ENCODE measurements around the gene ANKZF1.

The ANKZF1 gene

DNA sequence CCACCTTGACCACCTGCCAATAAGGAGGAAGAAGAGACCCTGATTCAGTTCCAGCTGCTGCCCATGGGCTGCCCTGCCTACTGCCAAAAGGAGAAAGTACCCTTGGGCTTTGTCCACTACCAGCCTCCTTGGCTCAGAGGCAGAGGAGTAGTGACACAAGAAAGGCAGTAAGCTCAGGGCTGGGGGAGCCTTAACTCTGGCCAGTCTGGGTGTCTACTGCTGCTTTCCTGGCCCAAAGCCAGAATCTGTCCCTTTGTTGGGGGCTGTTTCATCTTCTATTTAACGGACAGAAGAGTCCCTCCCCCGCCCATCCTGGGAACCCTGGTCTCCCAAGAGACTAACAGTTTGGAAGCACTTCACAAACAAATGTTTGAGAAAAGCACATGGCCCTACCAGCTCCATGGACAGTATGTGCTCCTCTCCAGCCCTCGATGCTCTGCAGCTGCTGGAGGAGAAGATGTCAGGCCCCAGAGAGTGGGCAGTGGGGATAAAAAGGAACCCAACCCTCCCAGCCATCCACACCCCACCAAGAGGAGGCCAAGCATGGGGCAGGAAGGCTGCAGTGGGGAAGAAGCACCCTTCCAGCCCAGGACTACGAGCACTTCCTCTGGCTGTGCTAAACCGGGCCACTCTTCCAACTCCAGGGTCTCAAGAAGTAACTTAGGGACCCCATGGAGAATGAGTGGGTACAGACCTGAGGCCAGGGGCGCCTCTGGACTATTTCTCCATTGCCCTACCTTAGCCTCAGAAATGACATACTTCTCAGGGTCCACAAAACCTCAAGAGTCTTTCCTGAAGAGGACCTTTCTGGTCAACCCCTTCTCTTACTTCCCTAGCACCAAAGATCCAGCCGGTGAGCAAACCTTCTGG lies 1.3 kb upstream of the ANKZF1 start:
- DNase-seq, result no peak

- DNase-seq, result no peak
Observed at GRCh38 chr2:219228911-219229304, 698 bp upstream of the ANKZF1 start.

DNA sequence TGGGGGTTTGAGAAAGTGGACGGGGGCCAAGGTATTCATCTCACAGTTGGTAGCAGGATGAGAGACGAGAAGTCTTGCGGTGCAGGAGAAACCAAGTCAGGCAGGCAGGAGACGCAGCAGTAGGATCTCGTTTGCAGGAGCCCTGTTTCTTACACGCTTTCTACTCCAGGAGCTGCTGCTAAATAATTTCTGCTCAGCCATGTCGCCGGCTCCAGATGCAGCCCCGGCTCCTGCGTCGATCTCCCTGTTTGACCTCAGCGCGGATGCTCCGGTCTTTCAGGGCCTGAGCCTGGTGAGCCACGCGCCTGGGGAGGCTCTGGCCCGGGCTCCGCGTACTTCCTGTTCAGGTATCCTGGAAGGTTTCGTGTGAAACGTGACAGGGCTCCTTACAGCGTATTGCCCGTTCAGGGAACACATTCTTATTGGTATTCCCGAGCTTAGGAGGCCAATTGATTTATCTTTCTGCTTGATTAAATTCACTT lies 494 bp downstream of the ANKZF1 start:
- DNase-seq, result peak in 1 of 2 experiments; percentile 10

GRCh38 chr2:219234331-219234730 lies 4.7 kb downstream of the ANKZF1 start:
- DNase-seq, result no peak

DNA sequence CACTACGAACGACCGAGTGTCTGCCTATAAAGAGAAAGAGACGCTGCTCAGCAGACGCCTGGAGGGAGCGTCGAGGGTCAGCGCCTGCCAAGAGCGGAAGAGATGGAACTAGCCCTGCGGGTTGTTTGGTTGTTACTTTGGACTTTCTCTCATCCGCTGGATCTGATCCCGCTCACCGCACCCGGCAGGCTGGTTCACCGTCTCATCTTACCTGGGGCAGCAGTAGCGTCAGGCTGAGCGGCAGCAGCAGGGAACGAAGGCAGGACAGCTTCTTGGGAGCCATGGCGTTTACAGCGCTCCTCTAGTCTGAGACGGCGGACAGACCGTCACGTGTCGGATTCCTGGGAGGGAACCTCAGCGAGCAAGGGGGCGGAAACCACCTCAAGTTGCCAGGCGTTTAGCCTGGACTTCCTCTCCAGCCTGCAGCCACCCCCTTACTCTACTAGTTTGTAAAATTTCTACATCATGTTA lies 13.7 kb downstream of the ANKZF1 start:
- DNase-seq, result no peak

DNA sequence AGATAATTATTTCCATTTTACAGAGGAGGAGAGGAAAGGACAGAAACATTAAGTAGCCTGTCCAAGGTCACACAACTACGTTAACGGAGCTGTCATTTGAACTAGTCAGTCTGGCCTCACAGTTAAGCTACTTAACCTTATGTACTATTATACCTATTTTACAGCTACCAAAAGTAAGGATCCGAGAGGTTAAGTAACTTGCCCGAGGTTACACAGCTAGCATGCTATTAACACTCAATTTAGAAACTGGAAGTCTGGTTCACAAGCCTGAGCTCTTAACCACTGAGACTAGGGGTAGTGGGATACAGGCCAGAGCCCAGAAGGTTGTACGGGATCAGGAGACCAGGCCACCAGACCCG lies 15.2 kb downstream of the ANKZF1 start:
- no peak for DNase-seq

GRCh38 chr2:219245148-219245898 lies 15.7 kb downstream of the ANKZF1 start, which contains the start of the genes GLB1L and STK16:
Gene GLB1L, minus strand, starts transcription at chr2:219245444. Its CDS starts 1,871 bp downstream, at chr2:219243573.
Gene STK16, plus strand, starts transcription at chr2:219245479. Its CDS starts 521 bp downstream, at chr2:219246000.
- peak; percentile 69 to 71 for DNase-seq

DNA sequence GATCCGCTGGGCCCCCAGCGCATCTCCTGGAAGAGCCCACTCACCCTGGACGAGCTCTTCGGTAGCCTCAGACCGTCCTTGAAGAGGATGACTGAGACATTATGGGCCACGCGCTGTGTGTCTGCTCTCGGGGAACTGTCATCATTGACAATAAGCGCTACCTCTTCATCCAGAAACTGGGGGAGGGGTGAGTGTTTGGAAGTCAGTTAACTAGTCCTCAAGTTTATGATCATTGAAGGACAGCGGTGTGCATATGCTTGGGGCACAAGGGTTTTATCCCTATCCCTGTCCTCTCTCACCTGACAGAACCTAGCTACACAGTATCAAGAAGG lies 16.3 kb downstream of the ANKZF1 start:
- DNase-seq, result no peak

GRCh38 chr2:219246559-219246958 lies 17.0 kb downstream of the ANKZF1 start:
- no peak for DNase-seq

DNA sequence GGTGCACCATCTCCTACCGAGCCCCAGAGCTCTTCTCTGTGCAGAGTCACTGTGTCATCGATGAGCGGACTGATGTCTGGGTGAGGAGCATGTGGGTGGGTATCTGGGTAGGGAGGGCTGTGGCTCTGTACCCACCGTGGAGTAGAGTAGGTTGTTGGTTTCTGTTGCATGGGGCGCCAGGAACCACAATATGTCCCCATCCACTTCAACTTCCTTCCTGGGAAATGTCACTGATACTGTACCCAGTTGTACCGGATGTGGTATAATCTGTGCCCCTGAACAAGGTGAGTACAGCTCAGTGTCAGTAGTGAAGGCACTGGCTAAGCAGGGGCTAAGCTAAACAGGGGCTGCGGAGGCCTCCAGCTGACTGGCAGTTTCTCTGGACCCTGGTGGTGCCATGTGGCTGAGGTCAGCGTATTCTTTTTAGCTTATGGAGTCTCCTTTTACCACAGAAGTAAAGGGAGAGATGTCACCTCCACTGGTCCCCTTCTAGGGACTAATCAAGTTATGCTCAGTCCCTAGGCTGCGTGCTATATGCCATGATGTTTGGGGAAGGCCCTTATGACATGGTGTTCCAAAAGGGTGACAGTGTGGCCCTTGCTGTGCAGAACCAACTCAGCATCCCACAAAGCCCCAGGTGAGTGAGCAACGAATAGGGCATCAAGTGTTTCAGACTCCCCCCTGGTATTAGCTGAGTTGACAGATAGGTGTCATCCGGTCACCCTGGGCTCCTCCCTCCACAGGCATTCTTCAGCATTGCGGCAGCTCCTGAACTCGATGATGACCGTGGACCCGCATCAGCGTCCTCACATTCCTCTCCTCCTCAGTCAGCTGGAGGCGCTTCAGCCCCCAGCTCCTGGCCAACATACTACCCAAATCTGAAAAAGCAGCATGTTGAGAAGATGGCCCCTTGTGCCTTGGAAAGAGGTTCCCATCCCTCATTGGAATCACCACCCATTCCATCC lies 18.4 kb downstream of the ANKZF1 start:
- DNase-seq, result peak; percentile 49 to 52

DNA sequence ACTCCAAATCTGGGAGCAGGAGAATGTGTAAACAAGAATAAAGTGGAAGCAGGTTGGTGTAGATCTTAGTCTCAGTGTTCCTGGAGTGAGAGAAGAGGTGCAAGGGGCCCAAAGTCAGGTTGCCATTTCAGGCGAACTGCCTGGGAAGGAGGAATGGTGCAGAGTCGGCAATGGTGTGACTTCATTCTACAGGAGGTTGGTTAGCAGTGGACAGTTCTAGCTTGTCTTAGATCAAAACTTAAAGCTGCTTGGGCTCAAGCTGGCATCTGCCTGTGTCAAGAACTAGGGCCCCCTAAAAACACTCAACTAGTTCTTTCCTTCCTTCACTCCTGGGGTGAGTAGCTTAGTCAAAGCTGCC lies 19.2 kb downstream of the ANKZF1 start:
- no peak for DNase-seq

GRCh38 chr2:219249203-219249980 lies 19.8 kb downstream of the ANKZF1 start:
- DNase-seq, result peak; percentile 82 to 84

- peak; percentile 58 to 69 for DNase-seq
Observed at GRCh38 chr2:219250049-219250781, 20.6 kb downstream of the ANKZF1 start.

- DNase-seq, result no peak
Observed at GRCh38 chr2:219251656-219252055, 22.1 kb downstream of the ANKZF1 start.

DNA sequence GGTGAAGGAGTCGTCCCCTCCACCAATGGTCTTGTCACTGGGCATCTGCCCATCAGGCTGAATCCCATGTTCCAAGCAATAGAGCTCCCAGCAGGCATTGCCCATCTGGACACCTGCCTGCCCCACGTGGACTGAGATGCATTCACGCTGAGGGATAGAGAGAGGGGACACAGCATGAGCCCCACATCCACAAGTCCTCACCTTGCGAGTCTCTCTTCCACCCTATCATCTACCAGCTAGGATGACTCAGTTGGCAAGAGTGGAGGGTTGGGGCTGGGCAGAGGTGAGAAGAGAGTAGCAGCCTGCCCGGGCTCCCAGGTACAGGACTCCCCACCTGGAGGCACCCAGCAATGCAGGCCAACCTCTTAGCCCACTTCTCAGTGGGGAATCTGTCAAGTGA lies 22.5 kb downstream of the ANKZF1 start:
- DNase-seq, result no peak

- DNase-seq, result no peak
Observed at GRCh38 chr2:219252570-219252899, 22.9 kb downstream of the ANKZF1 start.

DNA sequence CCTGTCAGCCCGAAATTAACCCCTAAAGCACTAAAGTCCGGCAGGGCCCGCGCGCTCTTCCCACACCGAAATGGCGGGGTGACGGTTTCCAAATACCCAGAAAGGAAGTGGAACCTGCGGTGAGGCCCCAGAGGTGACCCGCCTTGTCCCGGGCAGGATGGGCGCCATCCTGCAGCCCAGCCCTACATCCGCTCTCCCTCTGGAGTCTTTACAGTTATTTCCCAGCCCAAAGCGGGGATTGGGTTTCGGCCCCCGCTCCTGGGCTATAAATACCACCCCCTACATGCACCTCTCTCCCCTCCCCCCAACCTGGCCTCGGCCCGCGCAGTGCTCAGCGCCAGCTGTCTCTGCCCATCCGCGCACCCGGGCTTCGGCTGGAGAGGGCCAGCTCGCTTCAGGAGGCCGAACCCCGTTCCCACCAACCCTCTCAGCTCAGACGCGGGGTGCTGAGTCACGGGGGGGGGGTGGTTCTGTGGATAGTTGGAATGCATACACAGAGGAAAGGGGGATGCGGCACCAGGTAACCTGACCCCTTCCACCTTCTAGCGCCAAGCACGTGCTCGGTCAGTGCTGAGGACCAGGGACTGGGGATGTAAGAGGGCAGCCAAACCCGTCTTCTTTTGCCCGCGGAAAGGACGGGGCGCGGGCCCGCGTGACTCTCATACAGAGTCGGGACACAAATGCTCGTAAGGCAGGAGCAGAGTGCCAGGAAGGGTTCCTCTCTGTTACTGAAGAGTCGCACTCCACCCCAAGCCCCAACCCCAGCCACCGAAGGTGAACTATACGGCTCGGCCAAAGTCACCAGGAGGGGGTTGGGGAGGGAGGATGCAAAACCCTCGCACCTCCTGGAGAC lies 23.5 kb downstream of the ANKZF1 start, which contains the start of gene TUBA4B:
Gene TUBA4B, plus strand, starts transcription at position 344 of the 853 bp plus-strand sequence. Its CDS starts 165 bp downstream, at position 509.
- DNase-seq, result peak; percentile 39 to 42

GRCh38 chr2:219253753-219254589 lies 24.4 kb downstream of the ANKZF1 start, which contains the start of gene TUBA4A:
Gene TUBA4A, minus strand, starts transcription at chr2:219253918. Its CDS starts 60 bp downstream, at chr2:219253858.
- peak; percentile 58 to 62 for DNase-seq

Measured in AML-193 (cell line).